Measurements from ENCODE around the gene CADM3. TPM values are rescaled to one million over a fixed set of nuclear protein-coding genes. Genes with fewer than 3 reads are reported as not detected.

CADM3 gene
- total and polyA plus RNA-seq, 9 of the 15 experiments (the other 6 are each of a cell fraction or from before 2014, with no cell fraction given) = 0.04 TPM; not detected in 8

DNA sequence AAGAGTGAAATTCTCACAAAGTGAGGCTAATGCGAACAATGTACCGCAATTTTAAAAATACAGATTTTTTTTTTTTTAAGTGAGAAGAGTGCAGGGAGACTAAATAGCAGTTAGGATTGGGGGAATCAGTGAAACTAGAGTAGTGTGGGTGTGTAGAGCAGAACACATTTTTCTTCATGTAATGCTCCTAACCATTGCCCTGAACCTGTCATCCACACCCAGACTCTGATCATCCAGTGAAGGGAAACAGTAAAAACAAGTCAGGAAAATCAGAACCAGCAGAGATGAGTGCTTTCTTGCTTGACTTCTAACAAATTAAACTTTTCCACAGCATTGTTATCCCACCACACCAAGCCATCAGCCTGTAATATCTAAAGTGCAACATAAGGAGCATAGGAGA, 9.1 kb downstream of the CADM3 start:
- DNase-seq (ENCODE audit: extremely low read depth in 1 of 4, low spot score in 3 of 4) (no peak), ATAC-seq (no peak), FAIRE-seq (no peak)
- no peaks in the 10 kb centered on the region for H3K79me2 ChIP-seq (ENCODE audit: control insufficient read depth, insufficient read depth, low read length)
- no peak overlapping the region for H3K27ac ChIP-seq (ENCODE audit: extremely low read depth, low read depth, low read length)
- no peaks in the 10 kb centered on the region for H3K36me3 ChIP-seq (ENCODE audit: control insufficient read depth, insufficient read depth, low read length)
- H3K9ac ChIP-seq (ENCODE audit: insufficient read depth in 1 of 2, low read depth in 2 of 2, low read length in 2 of 2) = no peak overlapping the region
- no peaks in the 10 kb centered on the region for H4K20me1 ChIP-seq (replicated peaks; ENCODE audit: control insufficient read depth, insufficient read depth, low read length)
- no peaks in the 10 kb centered on the region for H3K9me1 ChIP-seq (ENCODE audit: control insufficient read depth, insufficient read depth, low read length)
- H3K27me3 ChIP-seq (ENCODE audit: control insufficient read depth in 2 of 2, insufficient read depth in 2 of 2, low read length in 2 of 2) = no peaks in the 10 kb centered on the region
- ChIA-PET POLR2A (no interaction called here), CTCF (ENCODE audit: low intra/inter-chr PET ratio) (no interaction called here)
- 0% methylated on average over 2 of the region's 2 CpGs for WGBS (ENCODE audit: insufficient coverage, low coverage, missing lambda C conversion rate)
- no peaks in the 10 kb centered on the region for H3K4me1 ChIP-seq (replicated peaks in 1 of 2; ENCODE audit: control insufficient read depth in 2 of 2, insufficient read depth in 2 of 2, low read length in 2 of 2)
- no peak overlapping the region for H3K4me2 ChIP-seq (ENCODE audit: insufficient read depth, low read length)
- in situ Hi-C loops (cut with MboI) (loop anchor here (25.0 kb wide), 1 partner anchor 807 kb away; no protein-coding TSS in a partner anchor), intact Hi-C loops (cut with micrococcal nuclease) (no loop called here)
- no peak overlapping the region for H3K4me3 ChIP-seq
- no TSS peak for BruUV-seq (replicated peaks)
- TF ChIP-seq THRAP3 (IDR thresholded peaks at IDR 0.05; ENCODE audit: borderline replicate concordance) (no peak), ZNF408 (CRISPR knock-in tag; IDR thresholded peaks at IDR 0.05; ENCODE audit: low read depth) (no peak), PCBP2 (IDR thresholded peaks at IDR 0.05; ENCODE audit: low read depth, low read length, poor library complexity, severe bottlenecking) (no peak), ZNF79 (CRISPR knock-in tag; IDR thresholded peaks at IDR 0.05; ENCODE audit: low read depth) (no peak), SMARCE1 (IDR thresholded peaks at IDR 0.05) (no peak), ZNF507 (tag; conservative IDR thresholded peaks at IDR 0.05) (no peak), DDX20 (tag; IDR thresholded peaks at IDR 0.05; ENCODE audit: low read depth) (no peak), TAF7 (tag; IDR thresholded peaks at IDR 0.05) (no peak)
- no peak overlapping the region for H2AFZ ChIP-seq (ENCODE audit: low read depth, low read length)
- H3K9me3 ChIP-seq (replicated peaks; ENCODE audit: control insufficient read depth, insufficient read depth, low read depth, low read length) = no peaks in the 10 kb centered on the region
